HCT116 (cell line): ENCODE results near the gene AHRR. TPM values are rescaled to one million over a fixed set of nuclear protein-coding genes. Genes with fewer than 3 reads are reported as not detected.

Source experiments
- ATAC-seq: fragments of 200-7000 bp; cut with Tn5 transposase; 2 replicates; pipeline ENCODE4 v1.9.1; 2020; ENCODE audit warnings: mild to moderate bottlenecking, moderate library complexity
- BruUV-seq: library from RNA; stranded (reverse); fragments of 400-500 nt; replicated peaks from 2 replicates; lab custom pipeline; 2021; lab: Mats Ljungman, UMichigan
- CTCF ChIA-PET: fragments of 300-600 bp; sonication (Branson Sonifier 250); formaldehyde crosslinking; loops from one replicate; lab custom pipeline; 2021; ENCODE audit warnings: antibody characterized with exemption; lab: Charles Lee
- POLR2A ChIA-PET: fragments of 300-600, 350-600 bp; sonication (Branson Sonifier 250); formaldehyde crosslinking; loops from one replicate; lab custom pipeline; 2021; ENCODE audit warnings: antibody characterized with exemption; lab: Charles Lee
- RAD21 ChIA-PET, 2 experiments: fragments of 300-600 bp; sonication (Branson Sonifier 250); formaldehyde crosslinking; loops; one replicate each; lab custom pipeline; 2023; ENCODE audit warnings: low total read pairs in 2 of 2; ENCODE audit not compliant: uncharacterized antibody in 2 of 2, unreplicated experiment in 2 of 2, low non-redundant PET in 1 of 2; lab: Charles Lee
- DNase-seq: peaks from one replicate; pipeline ENCODE4 v3.0.0-alpha.2; 2010; ENCODE audit warnings: low read depth, low spot score
- H2AFZ ChIP-seq: fragments of 200-600 bp; shearing (Covaris generic), sonication (generic); 2 replicates; pipeline ENCODE4 v1.6.1; 2017; ENCODE audit warnings: low read depth, mixed run types, mixed read lengths, antibody characterized with exemption, low read length; ENCODE audit not compliant: poor library complexity, severe bottlenecking
- H3K27ac ChIP-seq: 2 replicates; pipeline ENCODE4 v1.5.1; 2012; ENCODE audit warnings: low read depth, low read length
- H3K27me3 ChIP-seq: fragments of 200-600 bp; sonication (generic); 2 replicates; pipeline ENCODE4 v1.6.1; 2016; ENCODE audit warnings: mixed run types, low read length, mixed read lengths; ENCODE audit not compliant: insufficient read depth
- H3K36me3 ChIP-seq, 2 experiments: fragments of 200-500 bp in 1 of 2; fragments of 200-600 bp in 1 of 2; sonication (Bioruptor generic) in 1 of 2; sonication (generic) in 1 of 2; 2 replicates each; pipeline versions ENCODE4 v1.5.1 to v1.6.1; 2014 to 2016; ENCODE audit warnings: low read length in 2 of 2, inconsistent platforms in 1 of 2, mixed read lengths in 1 of 2, mixed run types in 1 of 2; ENCODE audit not compliant: insufficient read depth in 2 of 2, control insufficient read depth in 1 of 2
- H3K4me1 ChIP-seq, 2 experiments: fragments of 200-600 bp in 1 of 2; sonication (generic) in 1 of 2; 2 replicates each; pipeline versions ENCODE4 v1.5.1 to v1.6.1; 2012 to 2017; ENCODE audit warnings: low read length in 2 of 2, inconsistent platforms in 1 of 2, mild to moderate bottlenecking in 1 of 2, mixed read lengths in 1 of 2, mixed run types in 1 of 2, moderate library complexity in 1 of 2; ENCODE audit not compliant: insufficient read depth in 2 of 2, control insufficient read depth in 1 of 2
- H3K4me2 ChIP-seq: fragments of 200-600 bp; sonication (generic); 2 replicates; pipeline ENCODE4 v1.6.1; 2017; ENCODE audit warnings: mixed run types, low read length, mixed read lengths
- H3K4me3 ChIP-seq, 2 experiments: fragments of 200-600 bp in 1 of 2; sonication (generic) in 1 of 2; replicated peaks in 1 of 2; 2 replicates each; pipeline ENCODE4 v1.5.1; 2011 to 2016; ENCODE audit warnings: low read length in 2 of 2, control low read depth in 1 of 2, low read depth in 1 of 2, mild to moderate bottlenecking in 1 of 2, mixed read lengths in 1 of 2, mixed run types in 1 of 2
- H3K79me2 ChIP-seq: fragments of 200-600 bp; sonication (generic); 2 replicates; pipeline ENCODE4 v1.6.1; 2017; ENCODE audit warnings: mild to moderate bottlenecking, mixed run types, low read length, moderate library complexity, mixed read lengths; ENCODE audit not compliant: insufficient read depth
- H3K9ac ChIP-seq: fragments of 200-600 bp; sonication (generic); 2 replicates; pipeline ENCODE4 v1.6.1; 2016; ENCODE audit warnings: low read length, mixed read lengths
- H3K9me2 ChIP-seq: fragments of 200-600 bp; sonication (generic), shearing (Covaris generic); 2 replicates; pipeline ENCODE4 v1.6.1; 2017; ENCODE audit warnings: mixed run types, mild to moderate bottlenecking, moderate library complexity; ENCODE audit not compliant: insufficient read depth
- H3K9me3 ChIP-seq, 2 experiments: fragments of 200-500 bp in 1 of 2; fragments of 200-600 bp in 1 of 2; sonication (Bioruptor generic) in 1 of 2; sonication (generic) in 1 of 2; 2 replicates each; pipeline ENCODE4 v1.6.1; 2014 to 2017; ENCODE audit warnings: low read length in 2 of 2, mixed read lengths in 2 of 2, inconsistent platforms in 1 of 2, low read depth in 1 of 2, mild to moderate bottlenecking in 1 of 2, mixed run types in 1 of 2, moderate library complexity in 1 of 2; ENCODE audit not compliant: control insufficient read depth in 1 of 2, insufficient read depth in 1 of 2
- H4K20me1 ChIP-seq: fragments of 200-600 bp; sonication (generic), shearing (Covaris generic); 2 replicates; pipeline ENCODE4 v1.6.1; 2017; ENCODE audit warnings: mixed run types, mild to moderate bottlenecking, moderate library complexity; ENCODE audit not compliant: insufficient read depth
- CBX3 ChIP-seq: IDR thresholded peaks from 2 replicates; pipeline ENCODE4 v1.6.1; 2012; ENCODE audit warnings: low read depth
- EZH2 ChIP-seq: fragments of 200-600 bp; sonication (generic); IDR thresholded peaks from 2 replicates; pipeline ENCODE4 v1.6.1; 2017; ENCODE audit warnings: antibody characterized with exemption, mixed run types
- EZH2phosphoT487 ChIP-seq: fragments of 200-600 bp; IDR thresholded peaks from 2 replicates; pipeline ENCODE4 v1.6.1; 2018; ENCODE audit warnings: antibody characterized with exemption, borderline replicate concordance
- POLR2AphosphoS5 ChIP-seq: IDR thresholded peaks from 2 replicates; pipeline ENCODE4 v1.6.1; 2011; ENCODE audit warnings: mild to moderate bottlenecking, low read depth, low read length, moderate library complexity
- RAD21 ChIP-seq: IDR thresholded peaks from 2 replicates; pipeline ENCODE4 v1.6.1; 2012; ENCODE audit warnings: low read depth, mild to moderate bottlenecking
- TCF7L2 ChIP-seq: IDR thresholded peaks from 2 replicates; pipeline ENCODE4 v1.7.0; 2011; ENCODE audit warnings: borderline replicate concordance, inconsistent platforms; ENCODE audit not compliant: insufficient read depth, insufficient read length; ENCODE audit errors: extremely low read depth
- YY1 ChIP-seq: IDR thresholded peaks from 2 replicates; pipeline ENCODE4 v1.6.1; 2011; ENCODE audit warnings: low read length, low read depth, moderate library complexity, mild to moderate bottlenecking; ENCODE audit not compliant: insufficient replicate concordance; ENCODE audit errors: extremely low read depth
- ZFX ChIP-seq: fragments of 450-650 bp; IDR thresholded peaks from 2 replicates; pipeline ENCODE4 v1.6.1; 2017
- intact Hi-C: fragments of 100-400 bp; cut with micrococcal nuclease; formaldehyde crosslinking; loops from 2 replicates; pipeline ENCODE4 v1.10.0; 2022
- total RNA-seq: library from RNA; stranded (reverse); gene quantifications from one replicate; pipeline ENCODE4 v1.2.1, GENCODE V29; 2021; ENCODE audit not compliant: unreplicated experiment
- TF ChIP-seq, protein P1 (sequence below): IDR thresholded peaks from 2 replicates; pipeline ENCODE4 v1.6.1; 2012
- TF ChIP-seq, protein P2 (sequence below): IDR thresholded peaks from 2 replicates; pipeline ENCODE4 v1.6.1; 2012

AHRR gene
- total RNA-seq, 1 experiment from 2014 or later, result 12.7 TPM

DNA sequence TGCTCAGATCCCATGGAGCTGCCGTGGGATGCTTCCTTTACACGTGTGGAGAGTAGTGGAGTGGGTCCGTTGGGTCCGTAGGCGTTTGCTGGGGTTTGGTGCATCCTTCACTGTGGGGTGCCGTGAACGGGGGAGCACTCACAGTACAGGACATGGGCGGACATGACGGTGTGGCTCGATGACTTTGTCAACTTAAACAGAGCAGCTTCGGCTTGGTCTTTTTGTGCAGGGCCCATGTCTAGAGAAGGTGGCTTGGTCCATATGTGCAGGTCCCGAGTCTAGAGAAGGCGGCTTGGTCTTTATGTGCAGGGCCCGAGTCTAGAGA, 95.1 kb downstream of the AHRR start:
- H3K27me3 ChIP-seq, result no peaks in the 10 kb centered on the region
- BruUV-seq, result no TSS peak
- H3K27ac ChIP-seq, result no peak overlapping the region
- TF ChIP-seq, protein P1, sequence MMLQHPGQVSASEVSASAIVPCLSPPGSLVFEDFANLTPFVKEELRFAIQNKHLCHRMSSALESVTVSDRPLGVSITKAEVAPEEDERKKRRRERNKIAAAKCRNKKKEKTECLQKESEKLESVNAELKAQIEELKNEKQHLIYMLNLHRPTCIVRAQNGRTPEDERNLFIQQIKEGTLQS, result no peak
- TF ChIP-seq YY1 (no peak), TCF7L2 (no peak), POLR2AphosphoS5 (no peak), EZH2phosphoT487 (no peak), ZFX (no peak), EZH2 (no peak), RAD21 (no peak), CBX3 (no peak)
- TF ChIP-seq, protein P2, sequence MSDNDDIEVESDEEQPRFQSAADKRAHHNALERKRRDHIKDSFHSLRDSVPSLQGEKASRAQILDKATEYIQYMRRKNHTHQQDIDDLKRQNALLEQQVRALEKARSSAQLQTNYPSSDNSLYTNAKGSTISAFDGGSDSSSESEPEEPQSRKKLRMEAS, result no peak
- TF ChIP-seq, all 23 proteins: peak for 0
- Histone ChIP-seq H3K9ac (no peak overlapping the region), H3K9me3 (no peaks in the 10 kb centered on the region), H2AFZ (no peak overlapping the region), H3K4me2 (no peak overlapping the region), H3K4me3 (no peak overlapping the region), H3K36me3 (no peaks in the 10 kb centered on the region), H3K4me1 (peaks cover 16 to 30% of the 10 kb centered on the region in 2 experiments; a peak in 3 of 4 replicates), H4K20me1 (no peaks in the 10 kb centered on the region), H3K9me2 (no peaks in the 10 kb centered on the region), H3K79me2 (no peaks in the 10 kb centered on the region)
- ChIA-PET CTCF (no interaction called here), POLR2A (no interaction called here), RAD21 (no interaction called here)
- DNase-seq, result no peak
- no peak for ATAC-seq
- intact Hi-C loops, result no loop called here
